PC-3 (cell line): ENCODE data around the gene CTBP2. TPM values are rescaled to one million over a fixed set of nuclear protein-coding genes. Genes with fewer than 3 reads are reported as not detected.

ENCODE experiments used
- ATAC-seq: fragments of 200-7000 bp; cut with Tn5 transposase; 2 replicates; pipeline ENCODE4 v1.9.1; 2020; ENCODE audit warnings: mild to moderate bottlenecking, moderate library complexity
- BruUV-seq: library from RNA; stranded (reverse); fragments of 400-500 nt; replicated peaks from 2 replicates; lab custom pipeline; 2021; lab: Mats Ljungman, UMichigan
- CTCF ChIA-PET: fragments of 300-600 bp; sonication (Branson Sonifier 250); formaldehyde crosslinking; loops from one replicate; lab custom pipeline; 2022; ENCODE audit warnings: antibody characterized with exemption; lab: Charles Lee
- POLR2A ChIA-PET: fragments of 300-600 bp; sonication (Branson Sonifier 250); formaldehyde crosslinking; loops from one replicate; lab custom pipeline; 2022; ENCODE audit warnings: antibody characterized with exemption; ENCODE audit not compliant: unreplicated experiment; lab: Charles Lee
- DNase-seq: peaks from one replicate; pipeline ENCODE4 v3.0.0-alpha.2; 2015
- H2AFZ ChIP-seq: fragments of 300-600 bp; sonication (generic); 2 replicates; pipeline ENCODE4 v1.6.0; 2016; ENCODE audit warnings: antibody characterized with exemption, low read length
- H3F3A ChIP-seq: fragments of 300-600 bp; sonication (generic); one replicate; pipeline ENCODE4 v1.6.0; 2017; ENCODE audit warnings: antibody characterized with exemption, low read length, control low read depth, mild to moderate bottlenecking; ENCODE audit not compliant: unreplicated experiment
- H3K27ac ChIP-seq: fragments of 300-600 bp; sonication (generic); 2 replicates; pipeline ENCODE4 v1.5.1; 2016; ENCODE audit warnings: mild to moderate bottlenecking, low read length
- H3K27me3 ChIP-seq: fragments of 300-600 bp; sonication (generic); 2 replicates; pipeline ENCODE4 v1.6.1; 2016; ENCODE audit warnings: low read length, mixed read lengths
- H3K36me3 ChIP-seq: fragments of 300-600 bp; sonication (generic); 2 replicates; pipeline ENCODE4 v1.6.1; 2016; ENCODE audit warnings: low read depth, mixed run types, low read length, mixed read lengths
- H3K4me1 ChIP-seq: fragments of 300-600 bp; sonication (generic); 2 replicates; pipeline ENCODE4 v1.5.1; 2016; ENCODE audit warnings: low read length; ENCODE audit not compliant: insufficient read depth
- H3K4me2 ChIP-seq: fragments of 300-600 bp; sonication (generic); 2 replicates; pipeline ENCODE4 v1.6.0; 2016; ENCODE audit warnings: low read length
- H3K4me3 ChIP-seq: fragments of 300-600 bp; sonication (generic); 2 replicates; pipeline ENCODE4 v1.5.1; 2016; ENCODE audit warnings: mild to moderate bottlenecking, low read length, mixed read lengths
- H3K79me2 ChIP-seq: fragments of 300-600 bp; sonication (generic); 2 replicates; pipeline ENCODE4 v1.6.1; 2017; ENCODE audit warnings: low read length, mixed read lengths
- H3K9ac ChIP-seq: fragments of 300-600 bp; sonication (generic); 2 replicates; pipeline ENCODE4 v1.6.0; 2016; ENCODE audit warnings: mild to moderate bottlenecking, low read length
- H3K9me2 ChIP-seq: fragments of 300-600 bp; sonication (generic); replicated peaks from 2 replicates; pipeline ENCODE4 v1.6.1; 2016; ENCODE audit warnings: mixed run types, low read length, mixed read lengths
- H3K9me3 ChIP-seq: fragments of 300-600 bp; sonication (generic); 2 replicates; pipeline ENCODE4 v1.6.1; 2016; ENCODE audit warnings: low read length, mixed read lengths
- H4K20me1 ChIP-seq: fragments of 300-600 bp; sonication (generic); 2 replicates; pipeline ENCODE4 v1.6.1; 2016; ENCODE audit warnings: low read length, mixed read lengths
- EZH2 ChIP-seq: fragments of 300-600 bp; sonication (generic); IDR thresholded peaks from one replicate; pipeline ENCODE4 v1.6.1; 2017; ENCODE audit warnings: antibody characterized with exemption, mild to moderate bottlenecking, low read length; ENCODE audit not compliant: unreplicated experiment
- EZH2phosphoT487 ChIP-seq: fragments of 300-600 bp; sonication (generic); IDR thresholded peaks from 2 replicates; pipeline ENCODE4 v1.6.1; 2018; ENCODE audit warnings: mild to moderate bottlenecking, antibody characterized with exemption, low read length, borderline replicate concordance
- intact Hi-C: fragments of 100-400 bp; cut with micrococcal nuclease; formaldehyde crosslinking; loops from 2 replicates; pipeline ENCODE4 v1.9.0; 2023
- total RNA-seq: library from RNA; depleted of rRNA; stranded (reverse); fragments of >200 nt; gene quantifications from 2 replicates; pipeline ENCODE4 v1.2.3, GENCODE V29; 2014
- TF ChIP-seq, protein P1 (sequence below): fragments of 300-600 bp; sonication (generic); conservative IDR thresholded peaks from 2 replicates; pipeline ENCODE4 v1.5.1; 2017; ENCODE audit warnings: antibody characterized with exemption, low read depth, mild to moderate bottlenecking, low read length

The CTBP2 gene
- total RNA-seq, 1 experiment from 2014 or later = 78.9 TPM

- CTCF ChIA-PET = no interaction called here
- DNase-seq (no peak), ATAC-seq (no peak)
- Histone ChIP-seq H3K27me3 (no peaks in the 10 kb centered on the region), H3K4me2 (no peak overlapping the region), H3F3A (peaks cover 13% of the 10 kb centered on the region), H3K36me3 (no peaks in the 10 kb centered on the region; the same call in 1 of the 2 replicates), H2AFZ (no peak overlapping the region), H3K4me1 (peaks cover 38% of the 10 kb centered on the region), H3K4me3 (no peak overlapping the region), H3K9me2 (no peaks in the 10 kb centered on the region), H4K20me1 (no peaks in the 10 kb centered on the region), H3K9ac (no peak overlapping the region), H3K79me2 (peaks cover 72% of the 10 kb centered on the region), H3K9me3 (no peaks in the 10 kb centered on the region), H3K27ac (no peak overlapping the region)
- POLR2A ChIA-PET = no interaction called here
- BruUV-seq = no TSS peak
- intact Hi-C loops = no loop called here
- TF ChIP-seq EZH2 (no peak), EZH2phosphoT487 (no peak)
- TF ChIP-seq, protein P1, sequence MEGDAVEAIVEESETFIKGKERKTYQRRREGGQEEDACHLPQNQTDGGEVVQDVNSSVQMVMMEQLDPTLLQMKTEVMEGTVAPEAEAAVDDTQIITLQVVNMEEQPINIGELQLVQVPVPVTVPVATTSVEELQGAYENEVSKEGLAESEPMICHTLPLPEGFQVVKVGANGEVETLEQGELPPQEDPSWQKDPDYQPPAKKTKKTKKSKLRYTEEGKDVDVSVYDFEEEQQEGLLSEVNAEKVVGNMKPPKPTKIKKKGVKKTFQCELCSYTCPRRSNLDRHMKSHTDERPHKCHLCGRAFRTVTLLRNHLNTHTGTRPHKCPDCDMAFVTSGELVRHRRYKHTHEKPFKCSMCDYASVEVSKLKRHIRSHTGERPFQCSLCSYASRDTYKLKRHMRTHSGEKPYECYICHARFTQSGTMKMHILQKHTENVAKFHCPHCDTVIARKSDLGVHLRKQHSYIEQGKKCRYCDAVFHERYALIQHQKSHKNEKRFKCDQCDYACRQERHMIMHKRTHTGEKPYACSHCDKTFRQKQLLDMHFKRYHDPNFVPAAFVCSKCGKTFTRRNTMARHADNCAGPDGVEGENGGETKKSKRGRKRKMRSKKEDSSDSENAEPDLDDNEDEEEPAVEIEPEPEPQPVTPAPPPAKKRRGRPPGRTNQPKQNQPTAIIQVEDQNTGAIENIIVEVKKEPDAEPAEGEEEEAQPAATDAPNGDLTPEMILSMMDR = no peak
These were observed 92.6 kb downstream of the CTBP2 start for GRCh38 chr10:125067764-125068163.

- Histone ChIP-seq H2AFZ (no peak overlapping the region), H3K4me1 (peaks cover 40% of the 10 kb centered on the region), H3K4me3 (no peak overlapping the region), H3F3A (peaks cover 13% of the 10 kb centered on the region), H3K79me2 (peaks cover 79% of the 10 kb centered on the region), H3K9me3 (no peaks in the 10 kb centered on the region), H3K36me3 (no peaks in the 10 kb centered on the region; the same call in 1 of the 2 replicates), H3K9ac (no peak overlapping the region), H4K20me1 (no peaks in the 10 kb centered on the region), H3K4me2 (no peak overlapping the region), H3K9me2 (no peaks in the 10 kb centered on the region), H3K27ac (no peak overlapping the region), H3K27me3 (no peaks in the 10 kb centered on the region)
- intact Hi-C loops = no loop called here
- no peak for ATAC-seq
- DNase-seq = no peak
- POLR2A ChIA-PET = no interaction called here
- CTCF ChIA-PET = no interaction called here
- TF ChIP-seq EZH2 (no peak), EZH2phosphoT487 (no peak)
- TF ChIP-seq, protein P1 = no peak
- no TSS peak for BruUV-seq
These were observed 93.5 kb downstream of the CTBP2 start for GRCh38 chr10:125066764-125067450.
